H1 (cell line): ENCODE measurements around the gene FGGY. TPM values are rescaled to one million over a fixed set of nuclear protein-coding genes. Genes with fewer than 3 reads are reported as not detected.

Experiments
- CTCF ChIA-PET: fragments of 300-600 bp; sonication (Branson Sonifier 250); formaldehyde crosslinking; loops from one replicate; lab custom pipeline; 2021; ENCODE audit not compliant: partially characterized antibody; lab: Charles Lee
- POLR2A ChIA-PET: fragments of 300-600 bp; sonication (Branson Sonifier 250); formaldehyde crosslinking; loops from one replicate; lab custom pipeline; 2021; ENCODE audit warnings: inconsistent platforms; ENCODE audit not compliant: partially characterized antibody; lab: Charles Lee
- DNase-seq, 2 experiments: peaks; one replicate each; pipeline versions ENCODE4 v3.0.0 to v3.0.0-alpha.2; 2010 to 2022; ENCODE audit warnings: low spot score in 2 of 2, low read depth in 1 of 2, mixed read lengths in 1 of 2
- FAIRE-seq: peaks from 2 replicates; lab custom pipeline; 2011; peaks lifted over from hg19 to GRCh38; lab: Jason Lieb, UNC
- H2AFZ ChIP-seq: 2 replicates; pipeline ENCODE4 v1.8.1; 2012; ENCODE audit warnings: low read length, inconsistent platforms
- H2AK5ac ChIP-seq: 2 replicates; pipeline ENCODE4 v1.6.1; 2013; ENCODE audit warnings: low read depth, low read length
- H2BK120ac ChIP-seq: replicated peaks from 2 replicates; pipeline ENCODE3; 2013; ENCODE audit warnings: low read depth, low read length, inconsistent platforms
- H2BK12ac ChIP-seq: 2 replicates; pipeline ENCODE4 v1.6.1; 2013; ENCODE audit warnings: low read depth, low read length
- H2BK15ac ChIP-seq: 2 replicates; pipeline ENCODE4 v1.6.1; 2013; ENCODE audit warnings: low read length
- H2BK20ac ChIP-seq: 2 replicates; pipeline ENCODE4 v1.6.1; 2013; ENCODE audit warnings: low read length
- H2BK5ac ChIP-seq: 2 replicates; pipeline ENCODE4 v1.6.1; 2013; ENCODE audit warnings: low read depth, low read length
- H3K14ac ChIP-seq: 2 replicates; pipeline ENCODE4 v1.6.1; 2013; ENCODE audit warnings: inconsistent platforms; ENCODE audit not compliant: insufficient read length
- H3K18ac ChIP-seq: 2 replicates; pipeline ENCODE4 v1.6.1; 2013; ENCODE audit warnings: low read length; ENCODE audit errors: extremely low read depth
- H3K23ac ChIP-seq: 2 replicates; pipeline ENCODE4 v1.6.1; 2013; ENCODE audit warnings: inconsistent platforms; ENCODE audit not compliant: insufficient read length
- H3K23me2 ChIP-seq: 2 replicates; pipeline ENCODE4 v1.6.1; 2013; ENCODE audit warnings: low read depth, low read length
- H3K27ac ChIP-seq: 2 replicates; pipeline ENCODE4 v1.6.1; 2011; ENCODE audit warnings: low read depth, low read length, inconsistent platforms
- H3K27me3 ChIP-seq, 4 experiments: replicated peaks in 1 of 4; 1 replicate in 1 of 4; 2 replicates in 3 of 4; pipeline versions ENCODE4 v1.6.1 to v1.8.1; 2011 to 2013; ENCODE audit warnings: low read length in 3 of 4, mild to moderate bottlenecking in 3 of 4, inconsistent platforms in 2 of 4, mixed read lengths in 2 of 4, moderate library complexity in 1 of 4; ENCODE audit not compliant: control insufficient read depth in 3 of 4, insufficient read depth in 3 of 4; ENCODE audit errors: extremely low read depth in 1 of 4
- H3K36me3 ChIP-seq, 4 experiments: 2 replicates each; pipeline versions ENCODE4 v1.6.1 to v1.8.1; 2011 to 2013; ENCODE audit warnings: mild to moderate bottlenecking in 4 of 4, low read length in 3 of 4, moderate library complexity in 2 of 4, control low read depth in 1 of 4, inconsistent platforms in 1 of 4; ENCODE audit not compliant: insufficient read depth in 4 of 4, control insufficient read depth in 2 of 4
- H3K4ac ChIP-seq: replicated peaks from 2 replicates; pipeline ENCODE3; 2013; ENCODE audit warnings: low read length, low read depth, mixed read lengths, inconsistent platforms; ENCODE audit not compliant: insufficient read length
- H3K4me1 ChIP-seq, 4 experiments: replicated peaks in 1 of 4; 1 replicate in 1 of 4; 2 replicates in 3 of 4; pipeline versions ENCODE4 v1.6.1 to v1.8.1; 2011 to 2013; ENCODE audit warnings: low read length in 3 of 4, inconsistent platforms in 2 of 4, mixed read lengths in 1 of 4; ENCODE audit not compliant: insufficient read depth in 4 of 4, control insufficient read depth in 3 of 4
- H3K4me2 ChIP-seq, 2 experiments: 2 replicates each; pipeline versions ENCODE4 v1.6.1 to v1.8.1; 2011 to 2013; ENCODE audit warnings: low read depth in 2 of 2, low read length in 2 of 2, control low read depth in 1 of 2, inconsistent platforms in 1 of 2, mild to moderate bottlenecking in 1 of 2; ENCODE audit not compliant: insufficient read depth in 1 of 2
- H3K4me3 ChIP-seq, 4 experiments: fragments of 200-600, 300-600 bp in 1 of 4; sonication (generic), shearing (Covaris generic), sonication (Bioruptor Twin) in 1 of 4; 2 replicates each; pipeline versions ENCODE4 v1.5.1 to v1.8.1; 2011 to 2016; ENCODE audit warnings: low read length in 4 of 4, low read depth in 3 of 4, control low read depth in 2 of 4, inconsistent platforms in 2 of 4, mild to moderate bottlenecking in 2 of 4, mixed read lengths in 1 of 4, moderate library complexity in 1 of 4; ENCODE audit not compliant: insufficient read depth in 2 of 4; ENCODE audit errors: extremely low read depth in 1 of 4
- H3K56ac ChIP-seq: replicated peaks from 2 replicates; pipeline ENCODE3; 2013; ENCODE audit warnings: low read depth, mild to moderate bottlenecking, mixed read lengths, low read length, inconsistent platforms; ENCODE audit not compliant: insufficient read length
- H3K79me1 ChIP-seq: 2 replicates; pipeline ENCODE4 v1.6.1; 2013; ENCODE audit warnings: low read depth, low read length, control low read depth
- H3K79me2 ChIP-seq, 2 experiments: 2 replicates each; pipeline versions ENCODE4 v1.6.1 to v1.8.1; 2012 to 2013; ENCODE audit warnings: low read length in 2 of 2, mild to moderate bottlenecking in 2 of 2, inconsistent platforms in 1 of 2; ENCODE audit not compliant: insufficient read depth in 2 of 2, control insufficient read depth in 1 of 2
- H3K9ac ChIP-seq, 4 experiments: replicated peaks in 1 of 4; 1 replicate in 1 of 4; 2 replicates in 3 of 4; pipeline versions ENCODE4 v1.6.1 to v1.8.1; 2011 to 2013; ENCODE audit warnings: low read depth in 3 of 4, low read length in 3 of 4, control low read depth in 2 of 4, mild to moderate bottlenecking in 2 of 4, moderate library complexity in 2 of 4, inconsistent platforms in 1 of 4; ENCODE audit errors: extremely low read depth in 1 of 4
- H3K9me3 ChIP-seq, 2 experiments: 2 replicates each; pipeline versions ENCODE4 v1.6.1 to v1.8.1; 2012 to 2013; ENCODE audit warnings: mild to moderate bottlenecking in 2 of 2, moderate library complexity in 2 of 2, control low read depth in 1 of 2, inconsistent platforms in 1 of 2, low read depth in 1 of 2, low read length in 1 of 2, mixed read lengths in 1 of 2; ENCODE audit not compliant: insufficient read depth in 2 of 2
- H4K20me1 ChIP-seq, 2 experiments: replicated peaks in 1 of 2; 2 replicates each; pipeline versions ENCODE3 to v1.8.1; 2011 to 2013; ENCODE audit warnings: inconsistent platforms in 2 of 2, low read length in 2 of 2, mild to moderate bottlenecking in 1 of 2; ENCODE audit not compliant: insufficient read depth in 2 of 2, control insufficient read depth in 1 of 2
- H4K5ac ChIP-seq: 2 replicates; pipeline ENCODE4 v1.6.1; 2013; ENCODE audit warnings: low read length, low read depth, mixed read lengths, inconsistent platforms; ENCODE audit not compliant: insufficient read length
- H4K8ac ChIP-seq: 2 replicates; pipeline ENCODE4 v1.8.0; 2013; ENCODE audit warnings: mild to moderate bottlenecking, moderate library complexity, low read length, inconsistent platforms; ENCODE audit not compliant: insufficient read depth; ENCODE audit errors: extremely low read depth
- H4K91ac ChIP-seq: replicated peaks from 2 replicates; pipeline ENCODE3; 2013; ENCODE audit warnings: low read length, mixed read lengths, inconsistent platforms; ENCODE audit not compliant: insufficient read length
- ASH2L ChIP-seq: fragments of 200-600, 300-600 bp; sonication (generic); IDR thresholded peaks from one replicate; pipeline ENCODE4 v1.7.1; 2017; ENCODE audit warnings: low read length
- CBX8 ChIP-seq: fragments of 300-800, 300-1000 bp; sonication (generic); IDR thresholded peaks from 2 replicates; pipeline ENCODE4 v1.7.1; 2016; ENCODE audit warnings: low read depth, low read length, borderline replicate concordance
- CEBPB ChIP-seq: IDR thresholded peaks from 2 replicates; pipeline ENCODE4 v1.6.1; 2012; ENCODE audit warnings: low read depth, low read length
- CHD1 ChIP-seq: IDR thresholded peaks from 2 replicates; pipeline ENCODE4 v1.6.1; 2012; ENCODE audit warnings: low read depth, low read length, improper control_type of control experiment
- CREB1 ChIP-seq: IDR thresholded peaks from 2 replicates; pipeline ENCODE4 v1.6.1; 2012; ENCODE audit warnings: inconsistent platforms
- EGR1 ChIP-seq: IDR thresholded peaks from 2 replicates; pipeline ENCODE4 v1.6.1; 2011; ENCODE audit warnings: low read depth, low read length, borderline replicate concordance
- GTF2F1 ChIP-seq: IDR thresholded peaks from 2 replicates; pipeline ENCODE4 v1.6.1; 2012; ENCODE audit warnings: low read depth, low read length, improper control_type of control experiment, borderline replicate concordance
- HDAC2 ChIP-seq, 2 experiments: fragments of 300-600 bp in 1 of 2; sonication (generic) in 1 of 2; IDR thresholded peaks; 2 replicates each; pipeline ENCODE4 v1.6.1; 2011 to 2012; ENCODE audit warnings: low read depth in 2 of 2, low read length in 2 of 2, mild to moderate bottlenecking in 2 of 2, moderate library complexity in 2 of 2, borderline replicate concordance in 1 of 2, inconsistent platforms in 1 of 2
- JUN ChIP-seq: IDR thresholded peaks from 2 replicates; pipeline ENCODE4 v1.6.1; 2011; ENCODE audit warnings: low read depth, mild to moderate bottlenecking, improper control_type of control experiment, low read length
- NRF1 ChIP-seq: IDR thresholded peaks from 2 replicates; pipeline ENCODE4 v1.6.1; 2011; ENCODE audit warnings: mild to moderate bottlenecking, low read depth, low read length, improper control_type of control experiment
- RAD21 ChIP-seq, 2 experiments: IDR thresholded peaks in 1 of 2; conservative IDR thresholded peaks in 1 of 2; 2 replicates each; pipeline ENCODE4 v1.6.1; 2011; ENCODE audit warnings: low read depth in 2 of 2, low read length in 2 of 2, improper control_type of control experiment in 1 of 2, inconsistent platforms in 1 of 2, mild to moderate bottlenecking in 1 of 2, moderate library complexity in 1 of 2
- SAP30 ChIP-seq: fragments of 300-600 bp; sonication (generic); IDR thresholded peaks from 2 replicates; pipeline ENCODE4 v1.7.1; 2012; ENCODE audit warnings: low read length, moderate library complexity, mild to moderate bottlenecking, inconsistent platforms; ENCODE audit not compliant: insufficient read depth, insufficient replicate concordance
- SP4 ChIP-seq: IDR thresholded peaks from 2 replicates; pipeline ENCODE4 v1.6.1; 2012; ENCODE audit warnings: low read length, inconsistent platforms
- TAF7 ChIP-seq: optimal IDR thresholded peaks from 2 replicates; pipeline ENCODE3; 2011; ENCODE audit warnings: low read depth, mild to moderate bottlenecking, inconsistent platforms, low read length, moderate library complexity, borderline replicate concordance
- TCF12 ChIP-seq: IDR thresholded peaks from 2 replicates; pipeline ENCODE4 v1.6.1; 2011; ENCODE audit warnings: low read depth, mild to moderate bottlenecking, low read length
- WGBS, 2 experiments: shearing (Covaris generic) in 1 of 2; methylation state at CpG; one replicate each; pipeline versions ENCODE4 v1.1.6 to v1.1.7; 2013 to 2015; ENCODE audit warnings: low lambda C conversion rate in 2 of 2, mixed read lengths in 2 of 2, inconsistent platforms in 1 of 2, low coverage in 1 of 2, missing lambda C conversion rate in 1 of 2; ENCODE audit not compliant: insufficient replicate concordance in 2 of 2, insufficient coverage in 1 of 2, insufficient read length in 1 of 2; ENCODE audit errors: extremely low coverage in 1 of 2, missing lambda C conversion rate in 1 of 2; 5-methylcytosine and 5-hydroxymethylcytosine counted together
- polyA plus RNA-seq, 7 experiments: library from polyadenylated mRNA; depleted of rRNA in 3 of 7; stranded (reverse) in 5 of 7; unstranded in 2 of 7; fragments of >200 nt in 5 of 7; fragments of 200-250 nt in 2 of 7; gene quantifications; 1 replicate in 5 of 7; 2 replicates in 1 of 7; 4 replicates in 1 of 7; pipeline versions ENCODE4 v1.2.1 to v1.2.3, GENCODE V29; 2011 to 2013; ENCODE audit warnings: missing spikeins in 2 of 7, mixed read lengths in 2 of 7
- total RNA-seq: library from RNA; stranded (reverse); fragmentation: NEBNext Ultra II Directional; extraction: Animal tissue kit (Norgen Biotek cat#: 25700); gene quantifications from 2 replicates; pipeline ENCODE4 v1.2.1, GENCODE V29; 2021

The FGGY gene
- total and polyA plus RNA-seq, 2 of the 8 experiments (the other 6 are each of a cell fraction or from before 2014, with no cell fraction given): 10.3 to 12.5 TPM

GRCh38 chr1:59427155-59427554, 130.3 kb downstream of the FGGY start:
- no peak overlapping the region for H2BK120ac ChIP-seq
- no peak overlapping the region for H3K9ac ChIP-seq
- H4K5ac ChIP-seq: no peak overlapping the region
- H3K56ac ChIP-seq: no peak overlapping the region
- no peak overlapping the region for H3K4me2 ChIP-seq
- H4K8ac ChIP-seq: no peak overlapping the region
- H3K23me2 ChIP-seq: no peaks in the 10 kb centered on the region
- H2BK12ac ChIP-seq: no peak overlapping the region
- H2BK5ac ChIP-seq: no peak overlapping the region
- H3K79me1 ChIP-seq: no peaks in the 10 kb centered on the region
- no peak overlapping the region for H2AFZ ChIP-seq
- H4K20me1 ChIP-seq: no peaks in the 10 kb centered on the region
- FAIRE-seq (no peak), DNase-seq (no peak)
- H3K9me3 ChIP-seq: no peaks in the 10 kb centered on the region
- H3K4me1 ChIP-seq: no peaks in the 10 kb centered on the region
- H3K27ac ChIP-seq: no peak overlapping the region
- 91% methylated on average over 7 of the region's 7 CpGs; no CpG with 5 or more reads in 1 of the 2 experiments for WGBS, 2 experiments
- CTCF ChIA-PET: interaction anchor here (0.9 to 1.1 kb wide), 3 partner anchors 12 to 19 kb away, joined by 3 read pairs; no protein-coding TSS in a partner anchor
- no peak overlapping the region for H2BK20ac ChIP-seq
- POLR2A ChIA-PET: interaction anchor here (0.7 kb wide), 1 partner anchor 269 kb away, joined by 3 read pairs; no protein-coding TSS in a partner anchor
- H3K27me3 ChIP-seq: no peaks in the 10 kb centered on the region
- no peak overlapping the region for H3K4ac ChIP-seq
- H2AK5ac ChIP-seq: no peak overlapping the region
- H3K4me3 ChIP-seq: no peak overlapping the region
- no peak overlapping the region for H4K91ac ChIP-seq
- H2BK15ac ChIP-seq: no peak overlapping the region
- no peak overlapping the region for H3K18ac ChIP-seq
- H3K23ac ChIP-seq: no peak overlapping the region
- H3K14ac ChIP-seq: no peak overlapping the region
- H3K36me3 ChIP-seq: no peaks in the 10 kb centered on the region
- H3K79me2 ChIP-seq: no peaks in the 10 kb centered on the region
- TF ChIP-seq JUN: no peak
- no peak for TF ChIP-seq ASH2L
- no peak for TF ChIP-seq SAP30
- no peak for TF ChIP-seq CHD1
- no peak for TF ChIP-seq RAD21 (IDR thresholded peaks at IDR 0.05 in 1 of 2, conservative IDR thresholded peaks at IDR 0.05 in 1 of 2; ENCODE audit: low read depth in 2 of 2, low read length in 2 of 2)
- no peak for TF ChIP-seq CREB1
- TF ChIP-seq HDAC2 (IDR thresholded peaks at IDR 0.05; ENCODE audit: borderline replicate concordance in 1 of 2, low read depth in 2 of 2, low read length in 2 of 2): no peak
- no peak for TF ChIP-seq CBX8
- TF ChIP-seq NRF1: no peak
- TF ChIP-seq SP4: no peak
- no peak for TF ChIP-seq GTF2F1
- TF ChIP-seq TAF7: no peak
- no peak for TF ChIP-seq EGR1
- no peak for TF ChIP-seq CEBPB
- no peak for TF ChIP-seq TCF12
